ENCODE results near the gene ATR.
A peak's percentile ranks its signal among the peaks of the same experiment; 100 is the strongest.
"Not testable (repeated sequence)": the region's sequence is repeated elsewhere in the genome, so short reads cannot be mapped to it uniquely, and the experiment has no call there.

ATR gene

GRCh38 chr3:142445816-142446254 is 132.7 kb downstream of the ATR start:
- peak; percentile 33 for DNase-seq

- DNase-seq = no peak
Observed at GRCh38 chr3:142444343-142444742, 134.2 kb downstream of the ATR start.

GRCh38 chr3:142443060-142443459 is 135.5 kb downstream of the ATR start:
- DNase-seq = not testable (repeated sequence)

GRCh38 chr3:142439499-142440220 is 138.9 kb downstream of the ATR start:
- DNase-seq = not testable (repeated sequence)

- not testable (repeated sequence) for DNase-seq
Observed at GRCh38 chr3:142438096-142438495, 140.4 kb downstream of the ATR start.

GRCh38 chr3:142436951-142437585 is 141.5 kb downstream of the ATR start:
- DNase-seq = no peak

GRCh38 chr3:142434503-142434902 is 144.0 kb downstream of the ATR start:
- no peak for DNase-seq

- no peak for DNase-seq
Observed at GRCh38 chr3:142433110-142433509, 145.4 kb downstream of the ATR start.

- no peak for DNase-seq
Observed at GRCh38 chr3:142429582-142429981, 149.0 kb downstream of the ATR start.

GRCh38 chr3:142424754-142425153 is 153.8 kb downstream of the ATR start:
- no peak for DNase-seq

GRCh38 chr3:142418926-142419592 is 159.5 kb downstream of the ATR start:
- DNase-seq = no peak

GRCh38 chr3:142417302-142417701 is 161.2 kb downstream of the ATR start:
- no peak for DNase-seq

GRCh38 chr3:142400537-142400936 is 178.0 kb downstream of the ATR start:
- not testable (repeated sequence) for DNase-seq
